ENCODE data around the gene ETV3.

DNA sequence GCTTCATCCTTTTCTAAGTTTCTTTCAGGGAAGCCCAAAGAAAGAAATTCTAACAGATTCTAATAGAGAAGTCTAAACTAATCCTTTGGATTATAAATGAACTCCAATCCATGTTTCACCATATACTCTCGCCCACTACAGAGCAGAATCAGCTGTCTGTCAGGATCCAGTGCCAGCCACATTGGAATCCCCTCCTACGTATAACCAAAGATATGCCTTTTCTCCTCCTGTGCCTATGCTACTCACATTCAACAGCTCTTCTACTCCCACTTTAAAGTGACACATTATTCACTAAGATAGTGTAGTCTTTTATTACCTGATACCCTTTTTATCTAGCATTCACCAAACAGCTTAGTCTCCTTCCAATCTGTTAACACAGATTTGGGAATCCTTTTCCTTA, 3.1 kb downstream of the ETV3 start:
- TF ChIP-seq POLR2A (IDR thresholded peaks at IDR 0.05): no peak
- no peak for TF ChIP-seq POLR2AphosphoS5 (IDR thresholded peaks at IDR 0.05)
- TF ChIP-seq, protein P1, sequence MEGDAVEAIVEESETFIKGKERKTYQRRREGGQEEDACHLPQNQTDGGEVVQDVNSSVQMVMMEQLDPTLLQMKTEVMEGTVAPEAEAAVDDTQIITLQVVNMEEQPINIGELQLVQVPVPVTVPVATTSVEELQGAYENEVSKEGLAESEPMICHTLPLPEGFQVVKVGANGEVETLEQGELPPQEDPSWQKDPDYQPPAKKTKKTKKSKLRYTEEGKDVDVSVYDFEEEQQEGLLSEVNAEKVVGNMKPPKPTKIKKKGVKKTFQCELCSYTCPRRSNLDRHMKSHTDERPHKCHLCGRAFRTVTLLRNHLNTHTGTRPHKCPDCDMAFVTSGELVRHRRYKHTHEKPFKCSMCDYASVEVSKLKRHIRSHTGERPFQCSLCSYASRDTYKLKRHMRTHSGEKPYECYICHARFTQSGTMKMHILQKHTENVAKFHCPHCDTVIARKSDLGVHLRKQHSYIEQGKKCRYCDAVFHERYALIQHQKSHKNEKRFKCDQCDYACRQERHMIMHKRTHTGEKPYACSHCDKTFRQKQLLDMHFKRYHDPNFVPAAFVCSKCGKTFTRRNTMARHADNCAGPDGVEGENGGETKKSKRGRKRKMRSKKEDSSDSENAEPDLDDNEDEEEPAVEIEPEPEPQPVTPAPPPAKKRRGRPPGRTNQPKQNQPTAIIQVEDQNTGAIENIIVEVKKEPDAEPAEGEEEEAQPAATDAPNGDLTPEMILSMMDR (IDR thresholded peaks at IDR 0.05): no peak
